H9 (cell line): ENCODE measurements around the gene SCFD2. TPM values are rescaled to one million over a fixed set of nuclear protein-coding genes. Genes with fewer than 3 reads are reported as not detected.

Experiments used
- DNase-seq: peaks from one replicate; pipeline ENCODE4 v3.0.0-alpha.2; 2017
- H2AFZ ChIP-seq: one replicate; pipeline ENCODE4 v1.6.1; 2013; ENCODE audit warnings: mild to moderate bottlenecking, low read length, control low read depth, moderate library complexity
- H2AK5ac ChIP-seq: 2 replicates; pipeline ENCODE4 v1.6.1; 2013; ENCODE audit warnings: low read length, control low read depth, mixed read lengths; ENCODE audit not compliant: insufficient read length
- H2BK120ac ChIP-seq: one replicate; pipeline ENCODE4 v1.6.1; 2013; ENCODE audit warnings: low read depth, mild to moderate bottlenecking, low read length, control low read depth, inconsistent platforms; ENCODE audit not compliant: poor library complexity, severe bottlenecking
- H2BK12ac ChIP-seq: 2 replicates; pipeline ENCODE4 v1.6.1; 2013; ENCODE audit warnings: low read length, control low read depth, mixed read lengths, low read depth; ENCODE audit not compliant: insufficient read length
- H2BK15ac ChIP-seq: 2 replicates; pipeline ENCODE4 v1.6.1; 2013; ENCODE audit warnings: low read depth, low read length, control low read depth
- H2BK20ac ChIP-seq: one replicate; pipeline ENCODE4 v1.6.1; 2013; ENCODE audit warnings: low read depth, mild to moderate bottlenecking, low read length, control low read depth, inconsistent platforms; ENCODE audit not compliant: poor library complexity, severe bottlenecking
- H2BK5ac ChIP-seq: 2 replicates; pipeline ENCODE4 v1.6.1; 2013; ENCODE audit warnings: low read length, control low read depth, mixed read lengths; ENCODE audit not compliant: insufficient read length
- H3K14ac ChIP-seq: 2 replicates; pipeline ENCODE4 v1.6.1; 2013; ENCODE audit warnings: low read length, control low read depth; ENCODE audit not compliant: insufficient read depth
- H3K18ac ChIP-seq: 2 replicates; pipeline ENCODE4 v1.6.1; 2013; ENCODE audit warnings: low read depth, mild to moderate bottlenecking, mixed read lengths, low read length, control low read depth; ENCODE audit not compliant: insufficient read length
- H3K23ac ChIP-seq: 2 replicates; pipeline ENCODE4 v1.6.1; 2013; ENCODE audit warnings: low read length, control low read depth, mixed read lengths, low read depth; ENCODE audit not compliant: insufficient read length
- H3K23me2 ChIP-seq: 2 replicates; pipeline ENCODE4 v1.6.1; 2013; ENCODE audit warnings: low read depth, mild to moderate bottlenecking, mixed read lengths, low read length, control low read depth; ENCODE audit not compliant: insufficient read length, poor library complexity, severe bottlenecking
- H3K27ac ChIP-seq: 2 replicates; pipeline ENCODE4 v1.5.1; 2013; ENCODE audit warnings: low read length, control low read depth, mixed read lengths, low read depth; ENCODE audit not compliant: insufficient read length
- H3K27me3 ChIP-seq: 2 replicates; pipeline ENCODE4 v1.6.1; 2013; ENCODE audit warnings: low read length, control low read depth, inconsistent platforms; ENCODE audit not compliant: insufficient read depth
- H3K4ac ChIP-seq: 2 replicates; pipeline ENCODE4 v1.6.1; 2013; ENCODE audit warnings: low read depth, mild to moderate bottlenecking, control low read depth, inconsistent platforms, low read length, moderate library complexity
- H3K4me1 ChIP-seq: 2 replicates; pipeline ENCODE4 v1.6.1; 2013; ENCODE audit warnings: low read length, control low read depth, inconsistent platforms; ENCODE audit not compliant: insufficient read depth
- H3K4me2 ChIP-seq: 2 replicates; pipeline ENCODE4 v1.6.1; 2013; ENCODE audit warnings: low read length, control low read depth, mixed read lengths; ENCODE audit not compliant: insufficient read length, insufficient read depth
- H3K56ac ChIP-seq: 2 replicates; pipeline ENCODE4 v1.6.1; 2013; ENCODE audit warnings: low read depth, mild to moderate bottlenecking, mixed read lengths, low read length, control low read depth; ENCODE audit not compliant: insufficient read length
- H3K79me1 ChIP-seq: 2 replicates; pipeline ENCODE4 v1.6.1; 2013; ENCODE audit warnings: low read depth, mild to moderate bottlenecking, moderate library complexity, low read length, control low read depth, inconsistent platforms; ENCODE audit not compliant: insufficient read depth, poor library complexity, severe bottlenecking
- H3K79me2 ChIP-seq: 2 replicates; pipeline ENCODE4 v1.6.1; 2013; ENCODE audit warnings: low read length, control low read depth, inconsistent platforms; ENCODE audit not compliant: insufficient read depth
- H3K9ac ChIP-seq: 2 replicates; pipeline ENCODE4 v1.6.1; 2013; ENCODE audit warnings: low read length, control low read depth, mixed read lengths; ENCODE audit not compliant: insufficient read length; ENCODE audit errors: extremely low read depth
- H3K9me3 ChIP-seq: one replicate; pipeline ENCODE4 v1.6.1; 2013; ENCODE audit warnings: low read depth, low read length, inconsistent platforms; ENCODE audit not compliant: control insufficient read depth
- H3T11ph ChIP-seq: one replicate; pipeline ENCODE4 v1.6.1; 2013; ENCODE audit warnings: mild to moderate bottlenecking, low read length, control low read depth, inconsistent platforms
- H4K20me1 ChIP-seq: one replicate; pipeline ENCODE4 v1.6.1; 2013; ENCODE audit not compliant: control insufficient read depth, insufficient read length, insufficient read depth
- H4K5ac ChIP-seq: 2 replicates; pipeline ENCODE4 v1.6.1; 2013; ENCODE audit warnings: low read depth, mild to moderate bottlenecking, mixed read lengths, low read length, control low read depth; ENCODE audit not compliant: insufficient read length
- H4K8ac ChIP-seq: replicated peaks from 2 replicates; pipeline ENCODE4 v1.6.1; 2013; ENCODE audit warnings: low read length, control low read depth, mixed read lengths, low read depth; ENCODE audit not compliant: insufficient read length
- H4K91ac ChIP-seq: 2 replicates; pipeline ENCODE4 v1.6.1; 2013; ENCODE audit warnings: low read depth, mild to moderate bottlenecking, moderate library complexity, mixed read lengths, low read length, control low read depth; ENCODE audit not compliant: insufficient read length
- H3K27ac Mint-ChIP-seq, 3 experiments: 2 replicates in 2 of 3; 3 replicates in 1 of 3; pipeline ENCODE4 v1.8.0; 2020 to 2021; ENCODE audit warnings: mixed read lengths in 3 of 3, mild to moderate bottlenecking in 1 of 3, moderate library complexity in 1 of 3
- H3K27me3 Mint-ChIP-seq: 2 replicates; pipeline ENCODE4 v1.8.0; 2021; ENCODE audit warnings: low read depth, mild to moderate bottlenecking, moderate library complexity, mixed read lengths
- H3K36me3 Mint-ChIP-seq, 3 experiments: 2 replicates in 2 of 3; 3 replicates in 1 of 3; pipeline ENCODE4 v1.8.0; 2020 to 2021; ENCODE audit warnings: low read depth in 3 of 3, mixed read lengths in 3 of 3; ENCODE audit not compliant: insufficient read depth in 1 of 3
- H3K4me1 Mint-ChIP-seq, 2 experiments: 2 replicates each; pipeline ENCODE4 v1.8.0; 2020; ENCODE audit warnings: mixed read lengths in 2 of 2
- H3K4me3 Mint-ChIP-seq, 2 experiments: 2 replicates in 1 of 2; 3 replicates in 1 of 2; pipeline ENCODE4 v1.8.0; 2020 to 2021; ENCODE audit warnings: mild to moderate bottlenecking in 2 of 2, mixed read lengths in 2 of 2, moderate library complexity in 1 of 2
- H3K9me3 Mint-ChIP-seq, 2 experiments: 2 replicates in 1 of 2; 3 replicates in 1 of 2; pipeline ENCODE4 v1.8.0; 2020; ENCODE audit warnings: mild to moderate bottlenecking in 2 of 2, mixed read lengths in 2 of 2, moderate library complexity in 1 of 2
- CTCF ChIP-seq: fragments of 200-600 bp; sonication (generic); conservative IDR thresholded peaks from 3 replicates; pipeline ENCODE4 v1.8.0; 2021; ENCODE audit warnings: antibody characterized with exemption, mild to moderate bottlenecking
- WGBS: extraction: QIAGEN DNeasy Blood & Tissue Kit; methylation state at CpG from one replicate; pipeline ENCODE4 v1.1.7; 2013; ENCODE audit warnings: missing lambda C conversion rate, low lambda C conversion rate, mixed read lengths; ENCODE audit not compliant: insufficient read length; ENCODE audit errors: extremely low coverage; 5-methylcytosine and 5-hydroxymethylcytosine counted together
- total RNA-seq: library from RNA; stranded (reverse); gene quantifications from 2 replicates; pipeline ENCODE4 v1.2.1, GENCODE V29; 2021

Gene SCFD2
- total RNA-seq, 1 experiment from 2014 or later = 10.1 TPM

GRCh38 chr4:53280846-53281245 lies 85.0 kb downstream of the SCFD2 start:
- Mint-ChIP-seq H3K4me3 (no peak overlapping the region), H3K9me3 (no peaks in the 10 kb centered on the region)
- no CpG with 5 or more reads among the region's 5 CpGs for WGBS

More at GRCh38 chr4:53280846-53281245, 85.0 kb downstream of the SCFD2 start:
- Histone ChIP-seq H3K79me1 (no peaks in the 10 kb centered on the region), H3T11ph (no peak overlapping the region), H2BK120ac (no peak overlapping the region), H4K20me1 (no peaks in the 10 kb centered on the region), H3K56ac (no peak overlapping the region), H4K5ac (no peak overlapping the region), H2BK15ac (no peak overlapping the region), H3K9me3 (no peaks in the 10 kb centered on the region), H2BK5ac (no peak overlapping the region), H3K9ac (no peak overlapping the region), H3K18ac (no peak overlapping the region), H2AFZ (no peak overlapping the region), H3K27me3 (no peaks in the 10 kb centered on the region), H2BK12ac (no peak overlapping the region), H4K8ac (no peak overlapping the region), H2BK20ac (no peak overlapping the region), H3K27ac (no peak overlapping the region), H3K23me2 (no peaks in the 10 kb centered on the region), H3K4me1 (no peaks in the 10 kb centered on the region), H3K14ac (no peak overlapping the region), H4K91ac (no peak overlapping the region), H3K4me2 (no peak overlapping the region), H3K79me2 (no peaks in the 10 kb centered on the region), H2AK5ac (no peak overlapping the region), H3K23ac (no peak overlapping the region), H3K4ac (no peak overlapping the region)
- no peaks in the 10 kb centered on the region for H3K27me3 Mint-ChIP-seq
- TF ChIP-seq CTCF = no peak
- H3K27ac Mint-ChIP-seq = no peak overlapping the region
- no peaks in the 10 kb centered on the region for H3K36me3 Mint-ChIP-seq
- no peaks in the 10 kb centered on the region for H3K4me1 Mint-ChIP-seq
- DNase-seq = no peak
